Immature natural killer cell (primary cell): ENCODE data around the gene NBPF4. TPM values are rescaled to one million over a fixed set of nuclear protein-coding genes. Genes with fewer than 3 reads are reported as not detected.
"Not testable (repeated sequence)": the region's sequence is repeated elsewhere in the genome, so short reads cannot be mapped to it uniquely, and the experiment has no call there.

ENCODE experiments used
- DNase-seq, 3 donors: peaks; one replicate each; pipeline ENCODE4 v3.0.0; 2022; ENCODE audit warnings: mixed read lengths in 1 of 3
- H3K27ac Mint-ChIP-seq, 6 donors: one replicate each; pipeline ENCODE4 v1.8.0; 2020; ENCODE audit warnings: mixed read lengths in 6 of 6, mild to moderate bottlenecking in 5 of 6, inconsistent platforms in 4 of 6, moderate library complexity in 3 of 6
- H3K27me3 Mint-ChIP-seq, 3 donors: one replicate each; pipeline ENCODE4 v1.8.0; 2020 to 2021; ENCODE audit warnings: low read depth in 3 of 3, mild to moderate bottlenecking in 3 of 3, mixed read lengths in 3 of 3, moderate library complexity in 3 of 3, inconsistent platforms in 1 of 3
- H3K36me3 Mint-ChIP-seq, 3 donors: one replicate each; pipeline ENCODE4 v1.8.0; 2020; ENCODE audit warnings: mixed read lengths in 3 of 3, inconsistent platforms in 2 of 3, mild to moderate bottlenecking in 2 of 3
- H3K4me1 Mint-ChIP-seq, 2 donors: one replicate each; pipeline ENCODE4 v1.8.0; 2020; ENCODE audit warnings: inconsistent platforms in 2 of 2, mild to moderate bottlenecking in 2 of 2, mixed read lengths in 2 of 2, moderate library complexity in 1 of 2
- H3K4me3 Mint-ChIP-seq, 5 donors: one replicate each; pipeline ENCODE4 v1.8.0; 2020; ENCODE audit warnings: mild to moderate bottlenecking in 5 of 5, mixed read lengths in 5 of 5, inconsistent platforms in 3 of 5, moderate library complexity in 3 of 5
- H3K9me3 Mint-ChIP-seq, 6 donors: one replicate each; pipeline ENCODE4 v1.8.0; 2020; ENCODE audit warnings: mild to moderate bottlenecking in 6 of 6, mixed read lengths in 6 of 6, inconsistent platforms in 4 of 6, moderate library complexity in 3 of 6
- polyA plus RNA-seq, 3 donors: library from polyadenylated mRNA; unstranded; fragments of 300-500 nt; fragmentation: Illumina TruSeq; gene quantifications; one replicate each; pipeline ENCODE4 v1.2.3, GENCODE V29; 2021

NBPF4 gene, protein sequence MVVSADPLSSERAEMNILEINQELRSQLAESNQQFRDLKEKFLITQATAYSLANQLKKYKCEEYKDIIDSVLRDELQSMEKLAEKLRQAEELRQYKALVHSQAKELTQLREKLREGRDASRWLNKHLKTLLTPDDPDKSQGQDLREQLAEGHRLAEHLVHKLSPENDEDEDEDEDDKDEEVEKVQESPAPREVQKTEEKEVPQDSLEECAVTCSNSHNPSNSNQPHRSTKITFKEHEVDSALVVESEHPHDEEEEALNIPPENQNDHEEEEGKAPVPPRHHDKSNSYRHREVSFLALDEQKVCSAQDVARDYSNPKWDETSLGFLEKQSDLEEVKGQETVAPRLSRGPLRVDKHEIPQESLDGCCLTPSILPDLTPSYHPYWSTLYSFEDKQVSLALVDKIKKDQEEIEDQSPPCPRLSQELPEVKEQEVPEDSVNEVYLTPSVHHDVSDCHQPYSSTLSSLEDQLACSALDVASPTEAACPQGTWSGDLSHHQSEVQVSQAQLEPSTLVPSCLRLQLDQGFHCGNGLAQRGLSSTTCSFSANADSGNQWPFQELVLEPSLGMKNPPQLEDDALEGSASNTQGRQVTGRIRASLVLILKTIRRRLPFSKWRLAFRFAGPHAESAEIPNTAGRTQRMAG
- polyA plus RNA-seq: not detected

DNA sequence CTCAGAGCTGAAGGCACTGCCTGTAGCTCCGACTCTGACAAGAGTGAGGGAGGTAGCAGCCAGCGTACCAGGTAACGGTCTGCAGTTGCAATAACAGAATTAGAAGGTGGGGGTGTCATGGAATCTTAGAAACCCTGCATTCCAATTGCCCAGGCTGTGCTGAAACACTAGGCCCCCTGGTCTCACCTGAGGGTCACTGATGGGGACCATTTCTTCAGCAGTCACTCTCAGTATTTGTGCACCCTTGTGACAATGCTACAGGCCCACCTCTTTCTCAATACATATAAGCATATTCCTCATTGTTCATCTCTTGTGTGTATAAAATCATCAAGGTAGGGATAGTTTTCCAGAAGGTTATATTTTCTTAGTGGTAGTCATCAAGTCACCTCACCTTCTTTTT is at the start of gene NBPF4:
Gene NBPF4 (minus strand): TSS at position 101 of the 400 bp plus-strand sequence. CDS start 315 bp downstream, outside the sequence.
- not testable (repeated sequence) for H3K4me1 Mint-ChIP-seq, H3K9me3 Mint-ChIP-seq, DNase-seq, H3K4me3 Mint-ChIP-seq, H3K36me3 Mint-ChIP-seq, H3K27me3 Mint-ChIP-seq, H3K27ac Mint-ChIP-seq

DNA sequence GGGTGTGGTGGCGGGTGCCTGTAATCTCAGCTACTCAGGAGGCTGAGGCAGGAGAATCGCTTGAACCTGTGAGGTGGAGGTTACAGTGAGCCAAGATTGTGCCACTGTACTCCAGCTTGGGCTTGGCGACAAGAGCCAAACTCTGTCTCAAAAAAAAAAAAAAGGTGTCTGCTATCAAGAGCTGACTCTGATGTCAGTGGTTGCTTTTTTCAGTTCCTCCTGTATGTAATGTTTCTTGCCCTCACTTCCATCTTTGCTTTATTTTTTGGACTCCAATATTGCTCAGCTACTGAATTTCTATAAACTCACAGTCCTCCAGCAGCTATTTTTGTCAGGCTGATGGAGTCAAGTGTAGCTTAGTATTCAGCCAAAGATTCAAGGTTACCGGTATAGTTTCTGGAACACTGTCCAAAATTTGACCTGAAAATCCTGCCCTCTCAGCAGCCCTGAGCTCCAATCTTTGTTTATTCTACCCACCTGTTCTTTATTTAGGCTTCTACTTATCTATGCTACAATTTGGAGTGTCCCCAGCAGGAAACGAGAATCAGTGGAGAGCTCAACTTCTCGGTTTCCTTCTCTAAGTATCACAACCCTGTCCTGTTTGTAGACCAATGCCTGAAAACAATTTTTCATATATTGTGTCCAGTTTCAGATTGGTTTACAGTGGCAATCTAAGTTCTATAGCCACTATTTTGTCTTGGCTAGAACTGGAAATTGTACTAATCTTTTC is 38.8 kb upstream of the NBPF4 start:
- DNase-seq, H3K9me3 Mint-ChIP-seq, H3K27ac Mint-ChIP-seq, H3K36me3 Mint-ChIP-seq, H3K4me1 Mint-ChIP-seq, H3K27me3 Mint-ChIP-seq, H3K4me3 Mint-ChIP-seq: not testable (repeated sequence)

DNA sequence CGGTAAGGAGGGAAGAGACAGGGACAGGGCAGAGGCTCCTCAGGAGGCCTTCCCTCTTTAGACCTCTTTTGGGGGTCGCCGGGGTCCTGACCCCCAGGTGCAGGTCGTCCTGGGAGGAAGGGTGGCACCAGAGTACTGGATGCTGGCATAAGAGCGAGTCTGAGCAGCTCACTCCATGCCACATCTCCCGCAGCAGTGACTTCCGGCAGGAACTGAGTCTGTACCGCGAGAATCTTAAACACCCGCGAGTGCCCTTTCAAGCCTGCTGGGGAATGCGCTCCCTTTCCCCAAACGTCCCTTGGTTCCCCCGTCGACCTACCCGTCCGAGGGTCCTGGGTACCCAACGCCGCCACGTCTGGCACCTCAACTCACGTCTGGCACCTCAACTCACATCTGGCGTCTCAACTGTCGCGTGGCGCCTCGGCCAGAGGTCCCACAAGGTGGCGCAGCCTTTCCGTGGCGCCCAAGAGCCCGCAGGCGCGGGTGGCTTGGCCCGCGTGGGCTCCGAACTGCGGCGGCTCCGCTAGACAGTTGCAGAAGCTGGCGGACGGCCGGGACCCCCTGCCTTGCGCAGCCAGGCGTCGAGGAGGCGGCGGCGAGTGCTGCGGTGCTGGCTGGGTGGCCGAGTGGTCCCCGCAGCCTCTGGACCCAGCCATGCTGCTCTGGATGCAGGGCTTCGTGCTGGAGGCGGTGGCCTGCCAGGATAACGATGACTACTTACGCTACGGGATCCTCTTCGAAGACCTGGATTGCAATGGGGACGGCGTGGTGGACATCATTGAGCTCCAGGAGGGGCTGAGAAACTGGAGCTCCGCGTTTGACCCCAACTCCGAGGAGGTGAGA is 28.8 kb upstream of the NBPF4 start:
- H3K9me3 Mint-ChIP-seq, H3K27me3 Mint-ChIP-seq, H3K4me1 Mint-ChIP-seq, H3K4me3 Mint-ChIP-seq, H3K36me3 Mint-ChIP-seq, DNase-seq, H3K27ac Mint-ChIP-seq: not testable (repeated sequence)

DNA sequence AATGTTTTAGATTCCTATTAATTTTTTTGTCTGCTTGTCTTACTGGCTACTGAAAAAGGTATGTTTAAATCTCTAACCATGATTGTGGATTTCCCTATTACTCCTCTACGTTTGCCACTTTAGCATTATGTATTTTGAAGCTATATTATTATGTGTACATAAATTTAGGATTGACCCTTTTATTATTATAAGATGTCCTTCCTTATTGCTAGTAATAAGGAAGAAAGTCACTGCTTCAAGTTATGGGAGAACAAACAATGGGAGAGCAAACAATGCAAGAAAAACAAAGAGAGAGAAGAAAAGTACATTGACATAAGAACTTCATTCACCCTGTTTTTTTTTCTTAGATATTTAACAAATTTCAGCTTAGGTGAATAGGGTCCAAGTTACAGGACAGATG is 23.2 kb upstream of the NBPF4 start:
- not testable (repeated sequence) for DNase-seq, H3K27ac Mint-ChIP-seq, H3K27me3 Mint-ChIP-seq, H3K36me3 Mint-ChIP-seq, H3K9me3 Mint-ChIP-seq, H3K4me1 Mint-ChIP-seq, H3K4me3 Mint-ChIP-seq

DNA sequence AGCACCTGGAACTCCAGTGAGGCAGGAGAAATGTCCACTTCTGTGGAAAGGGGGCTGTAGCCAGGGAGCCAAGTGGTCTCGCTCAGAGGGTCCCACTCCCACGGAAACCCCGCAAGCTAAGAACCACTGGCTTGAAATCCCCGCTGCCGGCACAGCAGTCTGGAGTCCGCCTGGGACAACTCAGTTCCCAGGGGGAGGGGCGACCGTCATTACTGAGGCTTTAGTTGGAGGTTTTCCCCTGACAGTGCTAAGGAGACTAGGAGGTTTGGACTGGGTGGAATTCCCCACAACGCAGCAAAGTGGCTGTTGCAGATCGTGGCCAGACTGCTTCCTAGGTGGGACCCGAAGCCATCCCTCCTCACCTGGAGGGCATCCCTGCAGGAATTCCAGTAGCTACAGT is 18.1 kb upstream of the NBPF4 start:
- H3K36me3 Mint-ChIP-seq, DNase-seq, H3K9me3 Mint-ChIP-seq, H3K27ac Mint-ChIP-seq, H3K27me3 Mint-ChIP-seq, H3K4me3 Mint-ChIP-seq, H3K4me1 Mint-ChIP-seq: not testable (repeated sequence)

DNA sequence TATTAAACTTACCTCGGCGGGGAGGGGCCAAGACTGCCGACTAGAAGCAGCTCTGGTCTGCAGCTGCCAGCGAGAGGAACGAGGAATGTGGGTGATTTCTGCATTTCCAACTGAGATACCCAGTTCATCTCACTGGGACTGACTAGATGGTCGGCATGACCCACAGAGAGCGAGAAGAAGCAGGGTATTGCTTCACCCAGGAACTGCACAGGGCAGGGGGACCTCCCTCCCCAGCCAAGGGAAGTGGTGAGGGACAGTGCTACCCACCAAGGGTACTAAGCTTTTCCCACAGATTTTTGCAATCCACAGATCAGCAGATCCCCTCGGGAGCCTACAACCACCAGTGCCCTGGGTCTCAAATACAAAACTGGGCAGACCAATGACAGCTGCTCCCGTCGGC is 17.6 kb upstream of the NBPF4 start:
- H3K4me1 Mint-ChIP-seq, H3K9me3 Mint-ChIP-seq, H3K27me3 Mint-ChIP-seq, H3K36me3 Mint-ChIP-seq, H3K4me3 Mint-ChIP-seq, H3K27ac Mint-ChIP-seq, DNase-seq: not testable (repeated sequence)

DNA sequence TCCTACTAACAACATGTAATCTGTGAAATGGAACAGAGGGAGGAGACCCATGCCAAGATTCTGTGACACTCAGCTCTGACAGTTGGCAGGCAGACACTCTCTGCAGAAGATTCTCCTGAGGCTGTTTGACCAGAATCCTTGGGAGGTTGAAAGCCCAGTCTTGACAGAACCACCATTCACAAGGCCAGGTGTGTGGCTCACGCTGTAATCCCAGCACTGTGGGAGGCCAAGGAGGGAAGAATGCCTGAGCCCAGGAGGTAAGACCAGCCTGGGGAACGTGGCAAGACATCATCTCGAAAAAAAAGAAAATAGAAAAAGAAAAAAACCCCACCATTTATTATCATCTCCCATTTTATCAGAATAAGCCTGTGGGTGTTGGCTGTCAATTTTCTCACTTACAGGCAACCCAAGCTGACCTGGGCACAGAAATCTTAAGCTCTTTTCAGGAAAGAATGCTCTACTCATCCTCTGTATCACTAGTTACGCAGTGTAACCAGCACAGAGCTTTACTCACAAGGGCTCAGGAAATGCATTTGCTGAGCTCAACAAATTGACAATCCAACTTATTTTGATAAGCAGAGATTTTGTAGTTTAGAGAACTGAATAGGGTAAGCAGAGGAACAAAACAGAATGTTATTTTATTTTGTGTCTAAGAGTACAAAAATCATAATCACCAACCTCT is 16.8 kb upstream of the NBPF4 start:
- not testable (repeated sequence) for H3K27me3 Mint-ChIP-seq, H3K27ac Mint-ChIP-seq, DNase-seq, H3K4me1 Mint-ChIP-seq, H3K4me3 Mint-ChIP-seq, H3K9me3 Mint-ChIP-seq, H3K36me3 Mint-ChIP-seq

DNA sequence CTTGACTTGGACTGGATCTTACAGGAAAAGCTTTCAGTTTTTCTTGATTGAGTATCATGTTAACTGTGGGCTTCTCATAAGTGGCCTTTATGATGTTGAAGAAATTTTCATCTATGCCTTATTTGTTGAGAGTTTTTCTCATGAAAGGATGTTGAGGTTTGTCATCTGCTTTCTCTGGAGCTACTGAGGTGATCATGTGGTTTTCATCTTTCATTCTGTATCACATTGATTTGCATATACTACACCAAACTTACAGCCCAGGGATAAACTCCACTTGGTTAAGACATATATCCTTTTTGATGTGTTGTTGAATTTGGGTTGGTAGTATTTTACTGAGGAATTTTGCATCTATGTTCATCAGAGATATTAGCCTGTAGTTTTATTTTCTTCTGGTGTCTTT is 11.6 kb upstream of the NBPF4 start:
- H3K4me3 Mint-ChIP-seq, H3K4me1 Mint-ChIP-seq, H3K27ac Mint-ChIP-seq, H3K27me3 Mint-ChIP-seq, H3K36me3 Mint-ChIP-seq, DNase-seq, H3K9me3 Mint-ChIP-seq: not testable (repeated sequence)

DNA sequence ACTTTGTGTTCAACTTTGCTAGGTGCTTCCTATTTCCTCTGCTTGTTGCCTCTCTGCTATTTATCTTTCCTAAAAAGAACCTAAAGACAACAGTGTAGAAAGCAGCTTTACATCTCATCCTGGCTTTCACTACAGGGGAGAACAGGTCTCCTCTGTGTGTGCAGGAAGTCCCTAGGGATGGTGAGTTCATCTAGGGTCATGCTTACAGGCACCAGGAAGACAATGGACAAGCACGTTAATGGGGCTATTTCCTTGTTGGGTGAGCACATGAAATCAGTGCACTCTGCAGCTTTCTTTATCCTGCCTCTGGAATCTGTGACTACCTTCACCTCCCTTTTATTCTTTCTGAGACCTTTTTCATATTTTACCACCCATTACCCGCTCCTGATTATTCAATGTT is 4.5 kb downstream of the NBPF4 start:
- DNase-seq, H3K4me3 Mint-ChIP-seq, H3K9me3 Mint-ChIP-seq, H3K36me3 Mint-ChIP-seq, H3K4me1 Mint-ChIP-seq, H3K27me3 Mint-ChIP-seq, H3K27ac Mint-ChIP-seq: not testable (repeated sequence)

DNA sequence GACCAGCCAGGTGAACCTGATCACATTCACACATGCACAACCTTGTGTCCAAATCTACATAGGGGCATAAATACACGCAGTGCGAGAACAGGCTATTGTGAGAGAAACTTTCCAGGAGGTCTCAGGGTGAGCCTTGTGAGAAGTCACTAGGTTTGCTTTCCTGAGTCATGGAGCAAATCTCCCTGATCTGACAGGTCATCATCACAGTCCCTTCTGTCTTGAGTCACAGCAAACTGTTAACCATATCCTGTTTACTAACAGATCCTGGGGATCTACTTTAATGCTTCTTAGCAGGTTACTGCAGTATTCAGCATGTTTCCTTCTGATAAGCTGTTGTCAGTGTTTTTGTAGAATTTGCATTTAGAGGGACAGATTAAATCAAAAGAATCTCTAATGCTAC is 8.6 kb downstream of the NBPF4 start:
- not testable (repeated sequence) for H3K4me1 Mint-ChIP-seq, H3K9me3 Mint-ChIP-seq, H3K4me3 Mint-ChIP-seq, H3K36me3 Mint-ChIP-seq, H3K27ac Mint-ChIP-seq, DNase-seq, H3K27me3 Mint-ChIP-seq

DNA sequence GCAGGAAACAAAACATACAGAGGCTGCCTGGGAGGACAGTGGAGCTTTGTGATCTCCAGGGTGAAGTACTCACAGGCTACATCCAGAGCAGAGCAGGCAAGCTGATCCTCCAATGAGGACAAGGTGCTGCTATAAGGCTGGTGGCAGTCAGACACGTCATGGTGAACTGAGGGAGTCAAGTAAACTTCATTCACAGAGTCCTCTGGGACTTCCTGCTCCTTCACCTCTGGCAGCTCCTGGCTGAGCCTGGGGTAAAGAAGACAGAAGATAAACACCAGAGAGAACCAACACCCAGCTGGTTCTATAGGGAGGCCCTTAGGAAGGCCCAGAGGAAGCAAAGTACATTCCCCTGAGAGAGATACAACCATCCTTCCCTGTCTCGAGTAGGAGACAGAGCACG is 11.7 kb downstream of the NBPF4 start:
- not testable (repeated sequence) for H3K4me1 Mint-ChIP-seq, H3K27ac Mint-ChIP-seq, DNase-seq, H3K4me3 Mint-ChIP-seq, H3K36me3 Mint-ChIP-seq, H3K27me3 Mint-ChIP-seq, H3K9me3 Mint-ChIP-seq

DNA sequence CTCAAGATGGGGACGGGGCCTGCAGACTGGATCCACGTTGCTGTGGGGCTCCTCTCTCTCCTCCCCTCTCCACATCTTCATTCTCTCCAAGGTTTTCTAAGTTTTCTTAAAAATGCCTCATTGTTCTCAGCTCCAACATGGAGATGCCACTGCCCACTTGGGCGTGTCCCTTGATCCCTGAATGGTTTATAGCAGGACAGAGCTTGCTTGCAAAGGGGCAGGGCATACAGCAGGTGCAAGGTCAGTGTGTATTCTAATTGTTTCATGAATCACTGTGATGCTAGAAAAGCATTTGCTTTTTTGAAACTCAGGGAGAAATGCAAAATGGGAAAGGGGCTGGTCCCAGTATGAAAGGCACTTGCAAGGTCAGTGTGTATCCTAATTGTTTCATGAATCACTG is 13.9 kb downstream of the NBPF4 start:
- not testable (repeated sequence) for H3K36me3 Mint-ChIP-seq, H3K4me1 Mint-ChIP-seq, H3K4me3 Mint-ChIP-seq, H3K9me3 Mint-ChIP-seq, DNase-seq, H3K27ac Mint-ChIP-seq, H3K27me3 Mint-ChIP-seq

DNA sequence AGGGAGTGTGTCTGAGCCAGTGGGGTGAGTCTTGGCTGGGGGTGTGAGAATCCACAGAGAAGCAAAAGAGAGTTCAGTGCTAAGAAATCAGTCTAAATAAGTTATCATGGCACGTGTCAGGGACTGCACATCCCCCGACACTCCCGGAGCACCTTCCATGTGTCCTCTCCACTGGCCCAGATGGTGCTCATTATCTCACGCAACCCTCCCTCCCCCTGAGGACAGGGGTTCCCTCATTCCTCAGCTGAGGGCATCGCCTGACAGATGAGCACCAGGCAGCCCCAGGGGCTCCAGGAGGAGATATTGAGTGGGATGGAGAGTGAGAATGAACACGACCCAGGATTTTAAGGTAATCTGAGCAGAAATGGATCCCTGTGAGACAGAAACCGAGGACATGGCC is 16.1 kb downstream of the NBPF4 start:
- not testable (repeated sequence) for H3K4me3 Mint-ChIP-seq, H3K27me3 Mint-ChIP-seq, H3K27ac Mint-ChIP-seq, DNase-seq, H3K4me1 Mint-ChIP-seq, H3K9me3 Mint-ChIP-seq, H3K36me3 Mint-ChIP-seq

DNA sequence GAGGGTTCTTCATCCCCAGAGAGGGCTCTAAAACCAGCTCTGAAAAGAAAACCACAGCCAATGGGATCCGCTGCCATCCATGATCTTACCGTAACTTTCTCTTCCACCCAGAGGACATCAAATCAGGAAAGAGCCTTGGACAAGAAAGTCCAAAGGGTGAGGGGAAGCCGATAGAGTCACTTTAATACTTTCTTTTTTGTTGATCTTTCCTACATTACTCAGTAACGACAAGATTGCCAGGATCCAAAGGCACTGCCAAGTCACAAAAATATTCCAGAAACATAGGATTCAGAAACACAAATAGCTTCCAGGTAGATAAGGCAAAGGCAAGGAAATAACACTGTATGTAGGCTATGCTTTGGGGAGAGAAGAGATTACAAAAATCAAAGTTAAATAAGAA is 17.0 kb downstream of the NBPF4 start:
- H3K27ac Mint-ChIP-seq, H3K4me1 Mint-ChIP-seq, DNase-seq: not testable (repeated sequence)

More for the DNA sequence above, 17.0 kb downstream of the NBPF4 start:
- H3K9me3 Mint-ChIP-seq, H3K4me3 Mint-ChIP-seq, H3K36me3 Mint-ChIP-seq, H3K27me3 Mint-ChIP-seq: not testable (repeated sequence)
